CD4-positive, alpha-beta T cell treated with Interleukin-12 subunit alpha and Interleukin-12 subunit beta, for 1 hour (primary cell): Measurements from ENCODE around the gene MYO1D.

Experiments
- DNase-seq: peaks from one replicate; pipeline ENCODE4 v3.0.0-alpha.2; 2020

MYO1D gene

DNA sequence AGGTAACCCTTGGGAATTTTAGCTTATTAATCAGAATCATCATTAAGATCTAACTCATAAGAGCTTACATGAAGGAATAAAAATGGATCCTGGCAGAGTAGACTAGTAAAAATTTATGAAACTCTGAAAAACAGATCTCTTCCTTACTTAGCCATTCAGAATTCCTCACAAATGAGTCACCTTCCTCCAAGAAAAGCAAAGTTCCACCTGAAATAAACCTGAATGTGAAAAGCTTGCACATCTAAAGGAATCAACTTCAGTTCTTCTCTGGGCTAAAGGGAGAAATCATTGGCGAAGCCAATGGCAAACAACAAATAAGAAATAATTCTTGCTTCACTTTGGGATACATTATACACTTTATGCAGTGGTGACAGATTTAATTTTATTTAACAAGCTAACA is 22.7 kb downstream of the MYO1D start:
- no peak for DNase-seq

DNA sequence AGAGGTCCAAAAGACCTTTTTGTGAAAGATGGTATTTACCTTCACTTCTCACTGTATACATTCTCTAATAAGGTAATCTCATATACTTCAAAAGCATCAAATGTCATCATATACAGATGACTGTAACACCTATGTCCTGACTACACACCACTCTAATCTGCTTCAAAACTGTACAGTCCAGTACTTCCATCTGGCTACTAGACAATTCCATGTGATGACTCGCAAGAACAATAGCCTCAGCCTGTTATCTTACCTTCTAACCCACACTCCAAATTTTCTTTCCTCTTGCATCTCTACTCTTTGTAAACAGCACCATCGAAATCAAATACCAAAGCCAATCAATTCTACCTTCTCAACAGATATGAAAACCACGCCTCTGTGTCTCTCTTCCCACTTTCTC is 24.1 kb downstream of the MYO1D start:
- no peak for DNase-seq

DNA sequence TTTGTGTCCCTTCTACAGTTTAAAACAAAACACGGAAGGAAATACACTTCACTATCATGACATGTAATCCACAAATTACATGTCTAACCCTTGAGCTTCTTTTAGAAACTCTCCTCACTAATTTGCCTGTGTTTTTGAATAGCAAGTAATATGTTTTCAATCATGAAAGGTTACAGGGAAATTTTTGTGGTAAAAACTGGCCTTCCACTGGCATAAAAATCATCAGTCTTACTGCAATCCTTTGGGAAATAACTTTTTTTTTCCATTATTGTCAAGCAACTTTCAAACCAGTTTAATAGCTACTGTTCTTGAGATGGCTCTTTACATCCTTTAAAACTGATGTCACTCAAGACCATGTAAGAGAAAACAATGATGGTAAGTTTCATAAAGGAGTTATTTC is 27.0 kb downstream of the MYO1D start:
- DNase-seq: no peak

DNA sequence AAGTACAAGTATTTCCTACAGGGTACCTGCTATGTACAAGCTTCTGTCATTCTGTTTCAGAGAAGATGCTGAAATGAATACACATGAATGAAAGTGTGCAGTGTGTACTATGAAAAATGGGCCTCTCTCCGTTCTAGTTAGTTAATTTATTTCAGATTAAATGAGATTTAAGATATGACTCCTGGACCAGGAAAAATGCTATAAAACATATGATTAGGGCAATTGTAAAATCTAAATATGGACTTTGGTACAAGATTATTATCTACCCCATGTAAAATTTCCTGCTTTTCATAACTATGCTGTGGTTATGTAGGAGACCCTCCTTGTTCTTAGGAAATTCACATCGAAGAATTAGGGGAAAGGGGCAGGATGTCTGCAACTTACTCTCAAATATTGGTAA is 28.9 kb downstream of the MYO1D start:
- DNase-seq: no peak

DNA sequence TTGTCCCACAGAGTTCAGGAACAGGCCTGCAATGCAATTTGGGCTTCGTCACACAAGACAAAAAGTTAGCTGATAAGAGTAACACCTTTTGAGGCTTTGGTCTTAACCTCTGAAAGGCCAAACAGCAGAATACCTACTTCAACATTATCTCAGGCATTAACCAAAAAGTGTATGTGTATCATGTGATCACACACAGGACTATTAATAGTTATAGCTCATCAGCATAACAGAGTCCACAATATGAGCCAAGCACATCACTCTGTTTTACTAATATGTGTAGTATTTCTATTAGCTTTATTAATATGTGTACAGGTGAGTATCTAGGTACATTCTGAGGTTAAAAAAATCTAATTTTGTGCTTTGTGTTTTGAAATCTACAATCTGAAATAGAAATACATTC is 30.8 kb downstream of the MYO1D start:
- DNase-seq: no peak

DNA sequence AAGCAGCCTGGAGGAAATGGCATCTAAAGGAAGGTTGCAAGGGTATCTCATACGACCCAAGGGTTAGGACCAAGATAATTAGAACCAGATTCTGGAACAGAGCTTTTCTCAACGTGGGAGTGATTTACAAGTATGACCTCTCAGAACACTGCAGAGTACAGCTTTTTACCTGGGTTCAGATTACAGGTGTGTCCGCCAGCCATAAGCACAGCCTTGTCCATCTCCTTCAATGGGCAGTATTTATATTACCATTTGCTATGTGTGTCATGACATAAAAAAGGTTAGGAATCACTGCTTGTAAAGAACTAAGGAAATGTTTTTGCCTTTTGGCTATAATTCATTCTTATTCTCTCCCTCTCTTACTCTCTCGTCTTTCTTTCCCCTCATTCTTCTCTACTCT is 36.7 kb downstream of the MYO1D start:
- DNase-seq: no peak

DNA sequence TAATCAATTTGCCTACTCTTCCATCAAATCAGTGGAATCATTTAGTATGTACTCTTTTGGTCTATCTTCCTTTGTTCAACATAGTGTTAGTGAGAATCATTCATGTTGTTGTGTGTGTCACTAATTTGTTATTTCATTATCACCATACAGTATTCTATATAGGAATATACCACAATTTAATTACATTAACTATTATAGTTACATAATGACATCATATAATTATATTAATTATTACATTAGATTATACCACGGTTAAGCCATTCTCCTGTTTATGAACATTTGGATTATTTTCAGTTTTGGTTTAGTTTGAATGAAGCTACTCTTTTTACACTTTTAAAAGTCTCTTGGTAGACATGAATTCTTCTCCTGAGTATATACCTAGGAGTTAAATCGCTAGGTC is 40.4 kb downstream of the MYO1D start:
- DNase-seq: no peak

DNA sequence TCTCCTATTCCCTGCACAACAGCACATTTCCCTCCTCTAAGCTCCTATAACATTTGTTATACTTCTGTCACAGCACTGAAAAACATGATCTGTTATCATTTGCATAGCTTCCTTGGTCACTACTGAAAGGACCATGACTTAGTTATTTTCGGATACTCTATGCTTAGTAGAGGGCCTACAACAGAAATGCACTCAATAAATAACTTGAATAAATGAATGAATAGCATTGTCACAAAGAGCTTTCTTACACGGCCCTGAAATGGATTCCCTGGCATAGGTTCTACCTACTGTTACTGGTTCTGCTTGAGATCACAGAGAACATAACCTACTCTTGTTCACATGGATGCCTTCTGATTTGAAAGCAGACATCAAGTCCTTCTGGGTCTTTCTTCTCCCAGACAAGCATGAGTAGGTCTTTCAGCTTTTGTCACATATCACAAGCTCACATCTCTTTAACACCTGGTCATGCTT is 41.6 kb downstream of the MYO1D start:
- DNase-seq: no peak

DNA sequence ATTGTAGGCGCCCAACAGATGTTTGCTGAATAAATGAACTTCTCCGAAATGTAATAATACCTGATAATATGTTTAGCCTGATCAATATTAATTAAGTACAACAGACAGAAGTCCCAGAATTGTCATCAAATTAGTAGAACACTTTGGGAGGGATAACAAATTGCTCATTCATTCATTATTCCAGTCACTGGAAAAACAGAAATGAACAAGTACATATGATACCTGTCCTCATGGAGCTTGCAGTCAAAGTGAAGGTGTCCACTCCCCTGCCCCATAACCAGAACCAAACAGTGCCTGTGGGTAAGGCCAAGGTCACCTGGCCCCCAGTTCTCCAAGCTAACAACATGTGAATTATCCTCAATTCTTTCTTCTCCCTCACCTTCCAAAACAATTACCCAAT is 42.8 kb downstream of the MYO1D start:
- no peak for DNase-seq

DNA sequence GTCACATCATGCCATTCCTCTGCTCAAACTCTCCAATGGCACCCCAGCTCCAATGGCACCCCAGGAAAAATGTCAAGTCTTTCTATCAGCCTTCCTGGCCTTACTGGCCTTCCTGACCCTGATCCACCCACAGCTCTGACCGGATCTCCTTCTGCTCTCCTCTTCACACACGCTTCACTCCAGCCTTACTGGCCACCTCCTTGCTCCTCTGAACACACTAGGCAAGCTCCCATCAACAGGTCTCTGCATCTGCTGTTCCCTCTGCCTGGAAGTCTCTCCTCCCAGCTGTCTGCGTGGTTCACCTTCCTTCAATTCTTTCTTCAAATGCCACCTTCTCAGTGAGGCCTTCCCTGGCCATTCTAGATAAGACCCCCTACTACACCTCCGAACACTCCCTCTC is 43.4 kb downstream of the MYO1D start:
- no peak for DNase-seq

DNA sequence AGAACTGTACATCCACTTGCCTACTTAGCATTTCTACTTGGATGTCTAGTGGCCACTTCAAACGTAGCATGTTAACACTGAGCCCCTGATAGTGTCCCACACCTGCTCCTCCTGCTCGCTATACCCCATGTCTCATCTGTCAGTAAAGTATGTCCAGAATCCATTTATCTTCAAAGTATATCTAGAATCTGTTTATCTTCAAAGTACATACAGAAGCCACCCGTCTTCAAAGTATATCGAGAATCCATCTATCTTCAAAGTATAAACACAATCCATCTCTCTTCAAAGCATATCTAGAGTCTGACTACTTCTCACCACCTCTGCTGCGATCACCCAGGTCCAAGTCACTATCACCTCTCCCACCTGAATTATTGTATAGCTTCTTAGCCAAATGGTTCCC is 43.8 kb downstream of the MYO1D start:
- no peak for DNase-seq

DNA sequence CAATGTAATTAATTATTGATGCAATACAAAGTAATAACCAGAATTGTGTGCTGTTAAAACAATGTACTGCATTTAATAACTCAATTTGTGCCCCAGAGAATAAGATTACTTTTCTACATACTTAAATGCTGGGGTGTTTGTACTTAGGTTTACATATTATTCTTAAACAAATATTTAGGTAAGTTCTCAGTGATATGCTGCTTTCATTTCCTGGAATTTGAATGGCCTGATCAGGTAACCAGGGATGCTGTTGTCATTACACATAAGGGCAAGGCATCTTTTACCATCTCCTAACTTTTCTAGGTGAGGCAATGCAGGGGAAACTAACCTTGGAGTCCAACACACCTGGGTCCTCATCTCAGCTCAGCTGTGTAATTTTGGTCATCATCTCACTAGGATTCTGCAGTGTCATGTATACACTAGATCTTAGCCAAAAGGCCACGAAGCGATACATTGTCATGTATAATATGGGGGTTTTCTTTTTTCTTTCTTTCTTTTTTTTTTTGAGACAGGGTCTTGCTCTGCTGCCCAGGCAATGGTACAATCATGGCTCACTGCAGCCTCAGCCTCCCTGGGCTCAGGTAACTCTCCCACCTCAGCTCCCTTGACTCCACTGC is 45.2 kb downstream of the MYO1D start:
- DNase-seq: no peak

DNA sequence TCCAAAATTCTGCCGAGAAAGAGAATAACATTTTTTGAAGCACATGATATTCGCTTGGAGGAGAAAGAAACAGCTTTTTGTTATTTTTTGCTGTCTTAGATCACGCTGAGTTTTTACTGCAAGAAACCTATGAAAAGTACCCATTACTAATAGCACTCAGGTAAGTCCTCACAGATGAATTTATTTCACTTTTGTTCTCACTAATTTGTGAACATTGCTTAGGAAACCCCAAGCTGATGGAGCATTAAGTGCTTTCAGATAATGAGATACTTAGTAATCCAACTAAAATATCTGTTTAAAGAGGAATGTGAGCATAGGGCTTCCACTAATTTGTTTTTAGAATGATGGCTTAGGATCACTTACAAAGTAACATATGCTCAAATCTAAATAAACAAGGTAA is 45.7 kb downstream of the MYO1D start:
- DNase-seq: no peak

DNA sequence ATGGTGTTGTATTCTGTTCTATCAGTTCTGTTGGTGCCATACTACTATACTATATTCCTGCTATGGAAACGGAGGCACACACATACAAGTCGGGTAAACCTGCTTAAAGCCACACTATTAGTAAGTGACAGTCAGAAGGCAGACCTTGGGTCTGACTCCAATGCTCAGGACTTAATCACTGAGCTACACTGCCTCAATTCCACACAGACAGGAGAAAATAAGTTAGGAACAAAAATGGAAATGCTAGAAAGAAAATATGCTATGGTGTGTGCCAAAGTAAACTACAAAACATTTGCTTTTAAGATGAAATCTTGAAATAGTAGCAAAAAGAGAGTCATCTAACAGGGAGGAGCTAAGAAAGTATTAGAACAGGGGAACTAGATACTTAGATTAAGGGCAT is 48.1 kb downstream of the MYO1D start:
- no peak for DNase-seq

DNA sequence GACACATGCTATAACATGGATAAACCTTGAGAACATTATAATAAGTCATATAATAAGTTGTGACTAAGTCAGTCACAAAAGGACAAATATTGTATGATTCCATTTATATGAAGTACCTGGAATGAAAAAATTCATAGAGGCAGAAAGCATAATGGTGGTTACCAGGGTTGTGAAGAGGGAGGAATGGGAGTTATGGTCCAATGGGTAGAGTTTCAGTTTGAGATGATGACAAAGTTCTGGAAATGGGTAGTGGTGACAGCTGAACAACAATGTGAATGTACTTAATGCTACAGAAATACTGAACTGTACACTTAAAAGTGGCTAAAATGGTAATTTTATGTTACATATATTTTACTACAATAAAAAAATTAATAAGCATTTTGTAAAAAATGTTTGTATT is 49.7 kb downstream of the MYO1D start:
- no peak for DNase-seq

DNA sequence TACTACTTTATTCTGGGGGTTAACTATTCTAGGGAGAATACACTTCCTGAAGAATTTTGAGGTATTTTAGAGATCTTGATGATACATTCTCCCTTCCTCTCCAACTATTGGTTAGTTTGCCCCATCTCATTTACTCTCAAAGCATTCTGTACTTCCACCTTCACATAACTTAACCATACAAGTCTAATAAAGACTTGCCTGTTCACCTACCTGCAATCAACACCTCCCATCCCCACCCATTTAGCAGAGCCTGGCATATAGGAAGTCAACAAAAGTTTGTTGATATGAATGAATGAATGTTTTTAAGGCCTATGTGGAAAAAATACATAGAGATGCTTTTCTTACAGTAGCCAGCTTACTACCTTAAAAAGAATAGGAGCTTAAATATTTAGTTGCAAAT is 50.8 kb downstream of the MYO1D start:
- no peak for DNase-seq

DNA sequence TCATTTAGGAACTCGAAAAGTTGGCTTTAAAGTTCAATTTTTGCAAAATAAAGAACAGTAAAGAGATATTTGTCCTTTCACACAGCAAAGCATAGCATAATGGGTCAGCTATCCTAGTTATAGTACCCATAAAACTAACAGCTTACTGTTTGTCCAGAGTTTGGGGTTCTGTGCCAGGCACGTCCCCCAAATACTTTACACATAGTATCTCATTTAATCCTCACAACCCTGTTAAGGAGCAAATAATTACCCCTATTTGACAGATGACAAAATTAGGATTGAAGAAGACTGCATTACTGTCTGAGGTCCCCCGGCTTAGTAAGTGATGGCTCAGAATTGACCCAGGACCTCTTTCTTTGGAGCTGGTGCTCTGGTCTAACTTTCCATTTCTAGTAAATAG is 52.6 kb downstream of the MYO1D start:
- DNase-seq: no peak

DNA sequence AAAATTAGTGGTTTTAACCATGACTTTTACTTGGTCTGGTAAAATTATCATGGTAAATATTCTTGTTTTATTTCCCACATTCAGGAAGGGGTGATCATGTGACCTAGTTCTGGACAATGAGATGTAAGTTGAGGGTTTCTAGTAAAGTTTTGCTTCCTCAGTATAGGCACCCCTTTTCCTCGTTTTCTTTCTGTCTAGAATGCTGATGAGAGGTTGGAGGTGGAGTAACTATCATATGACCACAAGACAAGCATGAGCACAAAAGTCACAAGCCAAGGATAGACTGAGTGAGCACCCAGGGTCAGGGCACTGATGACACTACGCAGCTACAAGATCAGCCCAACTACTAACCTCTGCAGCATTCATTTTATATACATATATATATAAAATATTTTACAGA is 53.9 kb downstream of the MYO1D start:
- DNase-seq: no peak

DNA sequence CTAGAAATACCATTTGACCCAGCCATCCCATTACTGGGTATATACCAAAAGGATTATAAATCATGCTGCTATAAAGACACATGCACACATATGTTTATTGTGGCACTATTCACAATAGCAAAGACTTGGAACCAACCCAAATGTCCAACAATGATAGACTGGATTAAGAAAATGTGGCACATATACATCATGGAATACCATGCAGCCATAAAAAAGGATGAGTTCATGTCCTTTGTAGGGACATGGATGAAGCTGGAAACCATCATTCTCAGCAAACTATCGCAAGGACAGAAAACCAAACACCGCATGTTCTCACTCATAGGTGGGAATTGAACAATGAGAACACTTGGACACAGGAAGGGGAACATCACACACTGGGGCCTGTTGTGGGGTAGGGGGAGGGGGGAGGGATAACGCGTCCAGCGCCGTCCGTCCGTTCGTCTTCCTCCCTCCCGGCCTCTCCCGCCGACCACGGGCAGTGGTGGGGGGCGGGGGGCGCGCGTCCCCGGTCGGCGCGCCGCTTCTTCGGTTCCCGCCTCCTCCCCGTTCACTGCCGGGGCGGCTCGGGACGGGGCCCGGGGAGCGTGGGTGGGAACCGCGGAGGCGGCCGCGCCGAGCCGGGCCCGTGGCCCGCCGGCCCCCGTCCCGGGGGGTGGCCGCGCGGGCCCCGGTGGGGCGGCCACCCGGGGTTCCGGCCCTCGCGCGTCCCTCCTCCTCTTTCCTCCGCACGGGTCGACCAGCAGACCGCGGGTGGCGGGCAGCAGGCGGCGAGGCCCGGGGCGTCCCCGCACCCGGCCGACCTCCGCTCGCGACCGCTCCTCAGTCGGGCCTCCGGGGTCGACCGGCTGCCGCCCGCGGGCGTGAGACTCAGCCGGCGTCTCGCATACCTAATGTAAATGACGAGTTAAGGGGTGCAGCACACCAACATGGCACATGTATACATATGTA is 54.7 kb downstream of the MYO1D start:
- DNase-seq: peak; percentile 17

DNA sequence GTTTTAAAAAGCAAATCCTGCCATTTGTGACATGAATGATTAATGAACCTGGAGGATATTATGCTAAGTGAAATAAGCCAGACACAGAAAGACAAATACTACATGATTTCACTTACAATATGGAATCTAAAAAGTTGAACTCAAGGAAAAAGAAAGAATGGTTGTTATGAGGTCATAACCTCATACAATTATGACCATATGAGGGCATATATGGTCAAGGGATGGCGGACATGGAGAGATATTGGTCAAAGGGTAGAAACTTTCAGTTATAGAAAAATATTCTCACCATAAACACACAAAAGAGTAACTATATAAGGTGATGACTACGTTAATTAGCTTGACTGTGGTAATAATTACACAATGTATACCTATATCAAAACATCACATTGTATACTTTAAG is 56.5 kb downstream of the MYO1D start:
- no peak for DNase-seq

DNA sequence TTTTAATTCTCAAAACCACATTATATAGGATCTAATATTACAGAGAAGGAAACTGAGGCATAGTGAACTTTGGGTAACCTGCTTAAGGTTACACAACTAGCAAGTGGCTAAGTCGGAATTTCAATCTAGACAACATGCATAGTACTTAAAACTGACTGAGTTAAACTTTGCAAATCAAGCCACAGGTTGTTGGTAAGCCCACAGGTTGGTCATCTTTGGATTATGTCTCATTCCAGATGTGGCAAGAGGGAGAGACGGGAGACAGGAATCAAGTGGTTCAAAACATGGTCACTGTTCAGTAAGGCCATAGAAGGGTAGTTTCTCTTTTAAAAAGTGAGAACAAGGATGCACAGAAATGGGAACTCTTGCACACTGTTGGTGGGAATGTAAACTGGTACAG is 57.1 kb downstream of the MYO1D start:
- DNase-seq: no peak

DNA sequence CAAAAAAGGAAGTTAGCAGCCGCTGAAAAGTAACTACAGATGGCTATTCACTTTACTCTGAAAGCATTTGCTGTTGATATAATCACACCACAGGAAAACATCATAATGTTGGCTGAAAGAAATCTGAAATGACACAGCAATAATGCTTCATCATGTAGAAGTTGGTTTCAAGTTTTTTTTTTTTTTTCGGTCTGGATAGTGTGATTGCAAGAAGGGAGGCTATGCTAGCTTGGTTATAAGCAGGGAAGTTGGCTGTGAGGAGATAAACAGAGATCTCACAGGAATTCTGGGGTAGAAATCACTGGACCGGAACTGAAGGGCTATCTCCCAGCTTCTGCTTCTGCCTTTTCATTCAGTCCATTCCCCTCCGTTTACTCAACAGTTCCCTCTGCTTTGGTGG is 57.9 kb downstream of the MYO1D start:
- DNase-seq: no peak

DNA sequence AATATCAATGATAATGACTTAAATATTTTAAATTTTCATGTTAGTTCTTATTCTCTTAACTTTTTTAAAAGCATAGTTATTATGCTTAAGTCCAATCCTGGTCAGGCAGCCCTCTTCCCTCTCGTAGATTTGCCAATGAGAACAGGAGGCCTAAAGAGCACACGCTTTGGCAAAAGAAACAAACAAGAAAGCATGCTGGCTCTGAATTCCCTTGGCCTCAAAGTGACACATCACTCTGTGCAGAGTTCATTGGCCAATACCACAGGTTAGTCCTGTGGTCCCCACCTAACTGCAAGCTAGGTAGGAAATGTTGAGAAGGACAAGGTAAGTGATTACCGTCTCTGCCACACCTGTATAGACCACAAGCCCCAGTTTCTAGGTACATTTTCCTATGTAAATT is 61.5 kb downstream of the MYO1D start:
- DNase-seq: no peak

DNA sequence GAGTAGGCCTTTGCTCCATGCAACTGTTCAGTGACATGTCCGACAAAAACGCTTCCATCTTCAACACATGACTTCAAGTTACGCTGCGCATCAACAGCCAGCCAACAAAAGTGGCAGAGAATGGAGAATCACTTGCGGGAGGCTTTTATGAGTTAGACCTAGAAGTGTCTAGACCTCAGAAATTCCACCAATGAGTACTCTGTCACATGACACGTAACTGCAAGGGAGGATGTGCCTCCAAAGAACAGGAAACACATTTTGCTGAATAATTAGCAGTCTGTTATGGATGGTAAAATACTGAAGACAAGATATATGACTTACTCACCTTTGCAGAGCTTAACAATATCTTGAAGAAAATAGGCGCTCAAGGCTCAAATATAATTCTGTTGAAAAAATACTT is 62.1 kb downstream of the MYO1D start:
- DNase-seq: no peak

DNA sequence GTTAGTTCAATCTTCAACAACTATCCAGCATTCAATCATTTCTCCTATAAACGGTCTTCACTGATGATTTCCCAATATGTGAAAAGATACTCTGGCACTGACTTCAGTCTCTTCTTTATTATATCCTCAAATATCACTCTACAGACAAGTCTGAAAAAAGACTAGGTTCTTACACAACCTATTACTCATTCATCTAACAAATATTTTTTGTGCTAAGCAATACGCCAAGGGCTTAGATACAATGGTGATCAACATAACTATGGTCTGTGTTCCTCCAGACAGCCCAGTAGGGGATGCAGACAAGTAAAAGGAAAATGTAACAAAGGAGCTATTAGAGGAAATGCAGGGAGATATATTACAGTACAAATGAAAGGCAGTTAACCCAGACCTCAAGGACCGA is 63.9 kb downstream of the MYO1D start:
- no peak for DNase-seq
